ENCODE results near the gene CASP9.
"Not testable (repeated sequence)": the region's sequence is repeated elsewhere in the genome, so short reads cannot be mapped to it uniquely, and the experiment has no call there.

CASP9 gene

GRCh38 chr1:15526021-15526489 lies 2.0 kb upstream of the CASP9 start:
- in situ Hi-C loops (cut with MboI; ENCODE audit: low sequenced_read_pairs), result no loop called here

- in situ Hi-C loops (cut with MboI; ENCODE audit: low sequenced_read_pairs), result no loop called here
Measured at GRCh38 chr1:15525050-15526020, 1.3 kb upstream of the CASP9 start.

GRCh38 chr1:15524283-15525049 lies 451 bp upstream of the CASP9 start:
- in situ Hi-C loops (cut with MboI; ENCODE audit: low sequenced_read_pairs), result no loop called here

GRCh38 chr1:15523104-15524020 lies 653 bp downstream of the CASP9 start:
- in situ Hi-C loops (cut with MboI; ENCODE audit: low sequenced_read_pairs), result no loop called here

- in situ Hi-C loops (cut with MboI; ENCODE audit: low sequenced_read_pairs), result no loop called here
Measured at GRCh38 chr1:15522551-15522950, 1.5 kb downstream of the CASP9 start.

GRCh38 chr1:15521206-15521906 lies 2.7 kb downstream of the CASP9 start:
- in situ Hi-C loops (cut with MboI; ENCODE audit: low sequenced_read_pairs), result not testable (repeated sequence)

- in situ Hi-C loops (cut with MboI; ENCODE audit: low sequenced_read_pairs), result no loop called here
Measured at GRCh38 chr1:15519625-15520024, 4.4 kb downstream of the CASP9 start.

GRCh38 chr1:15515022-15515663 lies 8.9 kb downstream of the CASP9 start:
- in situ Hi-C loops (cut with MboI; ENCODE audit: low sequenced_read_pairs), result no loop called here

GRCh38 chr1:15514557-15514956 lies 9.5 kb downstream of the CASP9 start:
- in situ Hi-C loops (cut with MboI; ENCODE audit: low sequenced_read_pairs), result not testable (repeated sequence)

GRCh38 chr1:15513919-15514318 lies 10.1 kb downstream of the CASP9 start:
- in situ Hi-C loops (cut with MboI; ENCODE audit: low sequenced_read_pairs), result no loop called here

GRCh38 chr1:15513192-15513591 lies 10.8 kb downstream of the CASP9 start:
- in situ Hi-C loops (cut with MboI; ENCODE audit: low sequenced_read_pairs), result no loop called here

GRCh38 chr1:15510611-15511405 lies 13.2 kb downstream of the CASP9 start:
- in situ Hi-C loops (cut with MboI; ENCODE audit: low sequenced_read_pairs), result no loop called here

GRCh38 chr1:15509586-15509985 lies 14.4 kb downstream of the CASP9 start:
- in situ Hi-C loops (cut with MboI; ENCODE audit: low sequenced_read_pairs), result no loop called here

GRCh38 chr1:15508700-15509487 lies 15.1 kb downstream of the CASP9 start:
- in situ Hi-C loops (cut with MboI; ENCODE audit: low sequenced_read_pairs), result no loop called here

GRCh38 chr1:15507278-15507677 lies 16.7 kb downstream of the CASP9 start:
- in situ Hi-C loops (cut with MboI; ENCODE audit: low sequenced_read_pairs), result no loop called here

- in situ Hi-C loops (cut with MboI; ENCODE audit: low sequenced_read_pairs), result no loop called here
Measured at GRCh38 chr1:15506831-15507230, 17.2 kb downstream of the CASP9 start.

- in situ Hi-C loops (cut with MboI; ENCODE audit: low sequenced_read_pairs), result no loop called here
Measured at GRCh38 chr1:15504436-15504835, 19.6 kb downstream of the CASP9 start.

Measured in HL-60/S4 (cell line).